GM18868 (cell line): ENCODE results near the gene NXPH1.

Experiments
- ATAC-seq: cut with Tn5 transposase; IDR thresholded peaks from one replicate; pipeline ENCODE4 v1.9.1; 2021; ENCODE audit warnings: mild to moderate bottlenecking, moderate library complexity; ENCODE audit not compliant: unreplicated experiment

The NXPH1 gene

GRCh38 chr7:8433477-8434289, at the start of gene NXPH1:
Gene NXPH1, plus strand, starts transcription at chr7:8433609.
- no peak for ATAC-seq

GRCh38 chr7:8384901-8385300, 48.5 kb upstream of the NXPH1 start:
- ATAC-seq: peak; percentile 18

GRCh38 chr7:8386926-8387550, 46.4 kb upstream of the NXPH1 start:
- peak; percentile 81 for ATAC-seq

- ATAC-seq: peak; percentile 61
These were observed 45.7 kb upstream of the NXPH1 start for GRCh38 chr7:8387551-8388256.

- no peak for ATAC-seq
These were observed 45.2 kb upstream of the NXPH1 start for GRCh38 chr7:8388257-8388625.

GRCh38 chr7:8389593-8390261, 43.7 kb upstream of the NXPH1 start:
- no peak for ATAC-seq

GRCh38 chr7:8390262-8390626, 43.2 kb upstream of the NXPH1 start:
- ATAC-seq: no peak

GRCh38 chr7:8391353-8392062, 41.9 kb upstream of the NXPH1 start:
- ATAC-seq: peak; percentile 28

- ATAC-seq: no peak
These were observed 37.1 kb upstream of the NXPH1 start for GRCh38 chr7:8396294-8396693.

GRCh38 chr7:8408871-8409270, 24.5 kb upstream of the NXPH1 start:
- no peak for ATAC-seq

- ATAC-seq: no peak
These were observed 22.3 kb upstream of the NXPH1 start for GRCh38 chr7:8411103-8411502.

GRCh38 chr7:8413600-8413999, 19.8 kb upstream of the NXPH1 start:
- ATAC-seq: no peak

- peak; percentile 88 for ATAC-seq
These were observed 14.7 kb upstream of the NXPH1 start for GRCh38 chr7:8418629-8419245.

- no peak for ATAC-seq
These were observed 11.2 kb upstream of the NXPH1 start for GRCh38 chr7:8422177-8422576.

GRCh38 chr7:8423057-8423456, 10.4 kb upstream of the NXPH1 start:
- ATAC-seq: no peak

GRCh38 chr7:8425223-8425622, 8.2 kb upstream of the NXPH1 start:
- no peak for ATAC-seq

- ATAC-seq: no peak
These were observed 2.8 kb upstream of the NXPH1 start for GRCh38 chr7:8430643-8431042.

- ATAC-seq: no peak
These were observed 1.0 kb downstream of the NXPH1 start for GRCh38 chr7:8434290-8435002.

- no peak for ATAC-seq
These were observed 1.7 kb downstream of the NXPH1 start for GRCh38 chr7:8435095-8435494.
